HG03095 (cell line): ENCODE results near the gene PNLIPRP3.
"Not testable (repeated sequence)": the region's sequence is repeated elsewhere in the genome, so short reads cannot be mapped to it uniquely, and the experiment has no call there.

Experiments
- ATAC-seq: cut with Tn5 transposase; IDR thresholded peaks from one replicate; pipeline ENCODE4 v1.9.1; 2021; ENCODE audit warnings: moderate library complexity; ENCODE audit not compliant: unreplicated experiment

The PNLIPRP3 gene

DNA sequence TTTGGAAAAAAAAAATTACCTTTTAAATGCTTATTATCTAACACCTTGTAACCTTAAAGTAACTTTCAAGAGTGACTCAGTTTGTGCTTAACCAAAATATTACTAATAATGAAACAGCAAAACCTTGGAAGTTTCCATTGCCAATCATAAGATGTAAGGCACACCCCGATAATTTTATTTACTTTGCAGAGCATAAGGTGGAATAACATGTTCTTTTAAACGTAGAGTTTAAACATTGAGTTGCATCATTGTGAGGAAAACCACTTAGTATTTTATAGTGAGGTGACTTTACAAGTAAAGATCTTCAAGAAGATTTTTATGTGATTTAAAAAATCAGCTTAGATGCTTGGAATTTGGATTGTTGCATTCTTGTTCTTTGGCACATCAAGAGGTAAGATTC is at the start of gene PNLIPRP3:
PNLIPRP3 (plus strand) TSS at position 177 of the 400 bp plus-strand sequence; CDS start at position 343, 166 bp downstream.
- no peak for ATAC-seq

DNA sequence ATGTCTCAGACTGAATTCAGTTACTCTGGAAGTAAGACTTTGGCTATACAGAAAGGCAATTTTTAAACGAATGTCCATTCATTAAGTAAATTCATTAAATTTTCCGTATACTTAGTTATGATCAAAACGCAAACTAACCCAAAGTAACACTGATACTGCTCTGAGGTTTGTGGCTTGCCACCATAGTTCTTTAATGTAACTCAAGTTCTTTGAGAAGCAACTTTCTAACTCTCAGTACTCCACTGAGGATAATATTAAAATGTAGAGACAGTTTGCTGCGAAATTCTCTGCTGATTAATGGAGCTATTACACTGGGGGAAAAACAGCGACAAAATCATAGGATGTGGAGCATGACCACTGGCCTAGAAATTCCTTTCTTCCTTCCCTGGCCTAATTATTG is 45.4 kb upstream of the PNLIPRP3 start:
- no peak for ATAC-seq

DNA sequence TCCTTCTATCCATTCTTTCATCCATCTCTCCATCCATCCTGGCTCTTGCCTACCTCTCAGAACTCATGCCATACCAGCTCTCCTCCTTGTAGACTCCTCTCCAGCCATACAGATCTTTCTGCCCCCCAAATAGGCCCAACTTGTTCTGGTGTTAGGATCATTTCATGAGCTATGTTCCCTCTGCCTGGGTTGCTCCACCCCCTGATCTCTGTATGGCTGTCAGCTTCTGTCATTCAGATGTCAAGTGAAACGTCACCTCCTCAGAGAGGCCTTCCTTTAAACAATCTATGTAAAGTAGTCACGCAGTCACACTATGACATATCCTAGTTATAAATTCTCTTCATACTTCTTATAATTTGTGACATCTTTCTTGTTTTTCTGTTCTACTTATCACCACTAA is 42.3 kb upstream of the PNLIPRP3 start:
- no peak for ATAC-seq

DNA sequence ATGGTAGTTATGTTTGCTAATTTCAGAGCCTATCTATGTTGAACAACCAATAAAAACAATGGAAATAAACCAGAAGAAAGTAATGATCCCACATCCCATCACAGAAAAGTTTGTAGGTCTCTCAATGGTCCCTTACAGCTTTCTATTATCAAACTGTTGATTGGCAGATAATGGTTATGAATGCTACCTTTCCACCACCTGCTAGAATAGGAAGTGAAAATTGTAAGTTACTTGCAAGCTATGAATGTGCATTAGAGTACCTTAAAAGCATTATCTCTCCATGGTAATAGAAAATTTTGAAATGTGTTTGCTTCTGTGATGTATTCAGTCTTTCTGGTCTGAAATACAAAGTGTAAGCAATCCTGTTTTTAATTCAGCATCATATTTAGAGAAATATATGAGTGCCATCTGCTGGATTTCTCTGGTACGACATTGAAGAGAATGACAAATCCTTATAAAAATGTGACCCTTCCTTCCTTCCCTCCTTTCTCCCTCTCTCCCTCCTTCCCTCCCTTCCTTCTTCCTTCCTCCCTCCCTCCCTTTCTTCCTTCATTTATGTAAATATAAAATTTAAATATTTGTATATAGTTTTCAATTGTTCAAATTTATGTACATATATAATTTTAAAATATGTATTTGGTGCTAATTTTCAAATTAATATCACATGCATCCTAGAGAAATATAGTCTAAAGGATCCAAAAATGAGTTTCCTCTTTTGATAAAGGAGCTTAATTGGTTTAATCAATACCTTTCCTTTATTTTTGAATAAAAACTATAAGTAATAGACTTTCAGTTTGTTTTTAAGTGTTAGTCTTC is 41.4 kb upstream of the PNLIPRP3 start:
- no peak for ATAC-seq

DNA sequence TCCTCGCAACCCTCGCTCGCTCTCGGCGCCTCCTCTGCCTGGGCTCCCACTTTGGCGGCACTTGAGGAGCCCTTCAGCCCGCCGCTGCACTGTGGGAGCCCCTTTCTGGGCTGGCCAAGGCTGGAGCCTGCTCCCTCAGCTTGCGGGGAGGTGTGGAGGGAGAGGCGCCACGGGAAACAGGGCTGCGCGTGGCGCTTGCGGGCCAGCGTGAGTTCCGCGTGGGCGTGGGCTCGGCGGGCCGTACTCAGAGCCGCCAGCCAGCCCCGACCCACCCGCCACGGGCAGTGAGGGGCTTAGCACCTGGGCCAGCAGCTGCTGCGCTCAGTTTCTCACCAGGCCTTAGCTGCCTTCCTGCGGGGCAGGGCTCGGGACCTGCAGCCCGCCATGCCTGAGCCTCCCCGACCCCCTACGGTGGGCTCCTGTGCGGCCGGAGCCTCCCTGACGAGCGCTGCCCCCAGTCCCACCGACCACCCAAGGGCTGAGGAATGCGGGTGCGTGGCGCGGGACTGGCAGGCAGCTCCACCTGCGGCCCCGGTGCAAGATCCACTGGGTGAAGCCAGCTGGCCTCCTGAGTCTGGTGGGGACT is 34.3 kb upstream of the PNLIPRP3 start:
- ATAC-seq: not testable (repeated sequence)

DNA sequence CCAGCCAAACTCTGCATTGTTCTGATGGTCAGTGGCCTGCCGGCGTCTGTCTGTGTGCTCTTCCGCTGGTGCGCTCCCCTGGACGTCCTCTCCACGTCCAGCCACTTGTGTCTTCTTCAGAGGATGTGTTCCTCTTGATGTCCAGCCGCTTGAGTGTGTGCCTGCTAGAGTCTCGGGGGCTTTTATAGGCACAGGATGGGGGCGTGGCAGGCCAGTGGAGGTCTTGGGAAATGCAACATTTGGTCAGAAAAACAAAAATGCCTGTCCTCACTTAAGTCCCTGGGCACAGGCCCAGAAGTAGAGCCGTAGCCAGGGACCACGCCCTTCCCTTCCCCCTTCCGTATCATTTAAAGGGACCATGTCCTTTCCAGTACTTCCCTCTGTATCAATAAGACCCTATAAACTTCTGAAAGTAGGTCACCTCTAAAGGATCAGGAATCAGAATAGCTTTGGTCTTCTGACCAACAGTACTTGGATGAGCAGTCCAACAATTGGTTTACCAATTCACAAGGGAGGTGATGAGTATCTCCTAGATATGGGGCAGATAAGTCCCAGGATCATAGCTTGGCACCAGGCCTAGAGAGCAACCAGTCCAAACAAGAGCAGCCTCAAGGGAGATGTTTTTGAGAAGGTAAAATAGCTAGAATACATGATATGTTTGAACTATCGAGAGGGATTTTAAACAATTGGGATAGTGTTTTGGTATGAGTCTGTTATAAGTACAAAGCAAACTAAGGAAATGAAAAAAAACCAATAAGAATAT is 32.2 kb upstream of the PNLIPRP3 start:
- ATAC-seq: no peak

DNA sequence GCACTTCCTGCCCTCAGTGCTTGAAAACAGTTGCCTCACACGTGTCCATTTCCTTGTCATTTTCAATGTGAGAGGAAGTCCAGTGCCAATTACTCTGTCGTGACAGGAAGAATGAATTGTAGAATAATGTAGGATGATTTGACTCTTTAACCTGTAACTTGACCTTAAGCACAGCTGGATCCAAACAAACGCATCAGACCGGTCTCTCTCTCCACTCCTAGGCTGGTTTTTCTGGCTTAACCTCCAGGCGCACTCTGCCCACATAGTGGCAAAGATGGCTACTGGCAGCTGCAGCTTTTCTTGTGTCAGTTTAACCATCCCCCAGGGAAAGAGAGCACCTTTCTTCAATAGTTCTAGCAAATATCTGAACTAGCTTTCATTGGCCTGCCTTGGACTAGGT is 29.4 kb upstream of the PNLIPRP3 start:
- ATAC-seq: no peak

DNA sequence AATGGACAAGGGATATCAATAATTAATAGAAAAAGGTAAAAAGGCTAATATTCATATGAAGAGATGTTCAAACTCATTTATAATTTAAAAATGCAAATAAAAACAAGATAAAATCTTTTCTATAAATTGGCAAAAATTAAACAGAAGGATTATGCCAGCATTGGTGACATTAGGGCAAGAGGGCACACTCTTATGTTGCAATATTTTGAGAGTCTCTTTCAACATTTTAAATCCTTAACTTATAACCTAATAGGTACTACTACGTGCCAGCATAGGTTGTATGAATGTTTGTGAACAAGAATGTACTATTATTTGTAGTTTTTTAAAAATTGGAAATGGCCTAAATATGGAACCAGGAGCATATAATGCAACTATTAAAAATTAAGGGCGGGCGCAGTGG is 24.8 kb upstream of the PNLIPRP3 start:
- no peak for ATAC-seq

DNA sequence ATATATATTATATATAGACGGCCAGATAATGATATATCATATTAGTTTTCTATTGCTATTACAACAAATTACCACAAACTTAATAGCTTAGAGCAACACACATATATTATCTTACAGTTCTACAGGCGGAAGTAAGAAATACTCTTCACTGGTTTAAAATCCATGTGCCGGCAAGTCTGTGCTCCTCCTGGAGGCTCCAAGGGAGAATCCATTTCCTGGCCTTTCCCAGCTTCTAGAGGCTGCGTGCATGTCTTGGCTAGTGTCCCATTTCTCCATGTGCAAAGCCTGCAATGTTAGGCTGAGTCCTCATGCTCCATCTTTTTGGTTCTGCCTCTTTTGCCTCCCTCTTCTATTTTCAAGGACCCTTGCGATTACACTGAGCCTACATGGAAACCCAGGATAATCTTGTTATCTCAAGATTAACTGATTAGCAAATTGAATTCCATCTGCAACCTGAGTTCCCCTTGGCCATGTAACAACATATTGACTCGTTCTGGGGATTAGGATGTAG is 23.9 kb upstream of the PNLIPRP3 start:
- ATAC-seq: no peak

DNA sequence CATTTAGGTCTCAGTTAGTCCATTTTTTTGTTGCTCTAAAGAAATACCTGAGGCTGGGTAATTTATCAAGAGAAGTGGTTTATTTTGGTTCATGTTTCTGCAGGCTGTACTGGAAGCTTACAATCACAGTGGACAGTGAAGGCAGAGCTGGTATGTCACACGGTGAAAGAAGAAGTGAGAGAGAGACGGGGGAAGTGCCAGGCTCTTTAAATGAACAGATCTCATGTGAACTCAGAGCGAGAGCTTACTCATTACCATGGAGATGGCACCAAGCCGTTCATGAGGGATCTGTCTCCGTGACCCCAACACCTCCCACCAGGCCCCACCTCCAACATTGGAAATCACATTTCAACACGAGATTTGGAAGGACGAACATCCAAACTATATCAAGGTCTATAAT is 18.9 kb upstream of the PNLIPRP3 start:
- ATAC-seq: peak; percentile 76

DNA sequence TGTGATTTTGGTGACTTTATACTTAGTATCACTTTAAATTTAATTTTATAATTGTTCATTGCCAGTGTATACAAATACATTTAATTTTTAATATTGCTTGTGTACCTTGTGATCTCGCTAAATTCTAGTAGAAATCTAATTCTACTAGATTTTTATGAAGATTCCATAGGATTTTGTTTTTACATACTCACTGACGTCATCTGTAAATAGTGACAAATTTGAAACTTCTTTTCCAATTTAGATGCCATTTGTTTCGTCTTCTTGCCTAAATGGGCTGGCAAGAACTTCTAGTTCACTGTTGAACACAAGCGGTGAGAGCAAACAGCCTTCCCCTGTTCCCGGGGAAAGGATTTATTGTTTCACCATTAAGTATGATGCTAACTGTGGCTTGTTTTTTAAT is 17.3 kb upstream of the PNLIPRP3 start:
- no peak for ATAC-seq

DNA sequence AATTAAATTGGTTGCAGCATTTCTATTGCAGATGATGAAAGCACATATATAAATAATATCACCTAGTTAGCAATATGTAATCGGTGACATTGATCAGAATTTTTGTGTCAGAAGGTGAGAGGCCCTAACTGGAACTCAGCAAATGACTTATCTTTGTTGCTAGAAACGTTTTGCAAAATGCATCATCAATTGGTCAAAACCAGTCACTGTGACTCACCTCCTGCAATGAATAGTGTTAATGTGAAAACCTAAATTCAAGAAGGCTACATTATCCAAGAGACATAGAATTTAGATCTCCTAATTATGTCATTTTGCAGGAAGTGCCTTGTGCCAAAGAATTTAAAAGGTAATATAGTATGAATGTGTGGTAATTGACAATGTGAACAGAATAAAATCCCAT is 9.8 kb upstream of the PNLIPRP3 start:
- no peak for ATAC-seq

DNA sequence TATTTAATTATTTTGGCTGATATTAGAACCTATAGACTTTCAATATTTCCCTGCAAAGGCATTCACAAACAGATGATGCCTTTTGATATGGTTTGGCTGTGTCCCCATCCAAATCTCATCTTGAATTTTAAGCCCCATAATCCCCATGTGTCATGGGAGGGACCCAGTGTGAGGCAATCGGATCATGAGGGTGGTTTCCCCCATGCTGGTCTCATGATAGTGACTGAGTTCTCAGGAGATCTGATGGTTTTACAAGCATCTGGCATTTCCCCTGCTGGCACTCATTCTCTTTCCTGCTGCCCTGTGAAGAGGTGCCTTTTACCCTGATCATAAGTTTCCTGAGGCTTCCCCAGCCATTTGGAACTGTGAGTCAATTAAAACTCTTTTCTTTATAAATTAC is 9.3 kb upstream of the PNLIPRP3 start:
- ATAC-seq: no peak

DNA sequence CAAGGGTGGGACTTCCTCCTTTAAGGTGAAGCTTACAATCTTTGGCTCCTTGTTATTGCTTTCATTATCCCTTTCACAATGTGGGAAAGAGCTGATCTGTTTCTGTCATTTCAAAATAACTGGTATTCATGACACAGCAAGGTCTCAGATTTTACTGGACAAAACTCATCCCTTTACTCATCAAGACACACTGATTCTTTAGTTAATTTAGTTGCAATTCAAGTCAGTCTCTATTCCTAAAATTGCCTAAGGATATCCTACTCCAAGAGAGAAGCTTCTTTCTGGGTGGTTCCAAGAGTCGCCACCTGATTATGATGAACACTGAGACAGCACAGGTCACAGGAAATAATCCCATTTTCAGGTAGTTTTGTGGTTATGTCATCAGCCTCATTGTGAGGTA is 5.8 kb upstream of the PNLIPRP3 start:
- ATAC-seq: no peak

DNA sequence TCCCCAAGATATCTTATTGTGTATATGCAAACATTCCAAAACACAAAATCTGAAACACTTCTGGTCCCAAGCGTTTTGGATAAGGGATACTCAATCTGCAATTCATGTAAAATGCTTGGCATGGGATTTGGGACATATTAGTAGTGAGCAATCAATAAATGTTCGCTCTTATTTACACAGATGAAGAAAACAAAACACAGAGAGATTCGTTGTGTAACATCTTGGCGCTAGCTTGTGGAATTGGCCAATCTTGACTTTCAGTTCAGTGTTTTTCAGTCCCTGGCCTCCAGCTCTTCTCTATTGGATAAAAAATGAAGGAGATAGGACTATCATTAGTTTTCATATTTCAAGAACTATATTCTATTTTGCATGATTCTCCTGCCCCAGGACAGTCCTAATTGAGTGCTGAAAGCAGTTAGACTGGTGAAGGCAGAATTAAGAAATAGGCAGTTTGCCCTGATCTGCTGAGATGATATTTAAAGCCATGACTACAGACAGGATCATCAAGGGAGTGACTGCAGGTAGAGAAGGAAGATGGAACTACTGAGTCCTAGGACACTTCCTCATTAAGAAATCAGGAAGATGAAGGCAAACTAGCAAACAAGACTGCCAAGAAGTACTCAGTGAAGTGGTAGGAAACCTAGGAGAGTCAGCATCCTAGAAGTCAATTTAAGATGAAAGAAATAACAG is 1.8 kb downstream of the PNLIPRP3 start:
- no peak for ATAC-seq

DNA sequence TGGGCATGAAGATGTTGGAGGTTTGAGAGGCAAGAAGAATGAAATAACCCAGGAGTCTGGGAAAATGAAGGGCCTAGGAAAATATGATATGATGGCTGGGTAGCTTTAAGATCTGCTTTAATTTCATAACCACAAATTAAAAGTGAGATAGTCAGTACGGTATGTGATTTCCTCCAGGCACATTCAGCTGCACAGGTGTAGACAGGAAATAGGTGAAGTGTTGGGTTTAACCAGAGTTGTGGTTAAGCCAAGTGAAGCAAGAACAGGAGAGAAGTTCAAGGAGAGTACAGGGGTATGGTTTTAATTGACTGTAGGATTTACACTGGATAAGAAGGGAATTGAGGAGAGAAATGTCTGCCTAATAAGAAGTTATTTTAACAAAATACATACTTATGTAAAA is 2.6 kb downstream of the PNLIPRP3 start:
- no peak for ATAC-seq

DNA sequence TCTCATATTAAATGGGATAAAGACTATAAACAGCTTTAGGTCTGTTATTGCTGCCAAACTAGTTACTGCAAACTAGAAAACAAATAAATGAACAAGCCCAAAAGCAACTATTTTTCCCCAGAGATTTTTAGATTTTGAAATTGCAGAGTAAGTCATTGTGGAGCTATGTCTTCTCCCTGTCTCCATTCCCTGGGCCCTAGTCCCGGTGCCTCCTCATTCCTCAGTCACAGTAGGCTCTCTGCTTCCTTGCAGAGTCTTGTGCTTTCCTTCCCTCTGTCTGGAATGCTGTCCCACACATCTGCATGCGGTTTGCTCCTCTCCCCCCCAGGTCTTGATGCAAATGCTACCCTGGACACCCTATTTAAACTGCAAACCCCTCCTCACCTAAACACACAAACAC is 4.0 kb downstream of the PNLIPRP3 start:
- ATAC-seq: no peak

DNA sequence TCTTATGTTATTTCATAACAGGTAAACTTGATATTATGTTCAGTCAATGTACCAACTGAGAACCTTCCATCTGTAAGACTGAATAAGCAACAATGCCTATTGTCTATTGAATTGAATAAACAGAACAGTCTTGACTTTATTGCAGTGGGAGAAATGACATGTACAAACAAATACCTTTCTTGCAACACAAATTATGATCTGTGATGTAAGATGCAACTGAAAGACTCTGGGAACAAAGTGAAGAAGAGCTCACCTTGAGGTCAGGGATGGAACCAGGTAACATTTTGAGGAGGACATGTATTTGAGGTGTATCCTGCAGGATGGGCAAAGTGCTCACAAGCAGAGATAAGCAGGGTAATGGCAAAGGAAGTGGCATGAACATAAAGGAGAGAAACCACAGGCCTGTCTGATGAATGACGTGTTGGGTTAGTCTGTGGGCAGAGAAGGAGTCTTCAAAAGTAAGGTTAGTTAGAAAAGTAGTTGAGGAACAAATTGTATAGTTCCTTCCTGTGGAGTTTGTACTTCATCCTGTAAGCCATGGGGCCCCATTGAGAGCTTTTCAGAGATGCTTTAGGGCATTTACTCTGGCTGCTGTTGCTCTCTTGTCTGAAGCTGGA is 9.5 kb downstream of the PNLIPRP3 start:
- no peak for ATAC-seq

DNA sequence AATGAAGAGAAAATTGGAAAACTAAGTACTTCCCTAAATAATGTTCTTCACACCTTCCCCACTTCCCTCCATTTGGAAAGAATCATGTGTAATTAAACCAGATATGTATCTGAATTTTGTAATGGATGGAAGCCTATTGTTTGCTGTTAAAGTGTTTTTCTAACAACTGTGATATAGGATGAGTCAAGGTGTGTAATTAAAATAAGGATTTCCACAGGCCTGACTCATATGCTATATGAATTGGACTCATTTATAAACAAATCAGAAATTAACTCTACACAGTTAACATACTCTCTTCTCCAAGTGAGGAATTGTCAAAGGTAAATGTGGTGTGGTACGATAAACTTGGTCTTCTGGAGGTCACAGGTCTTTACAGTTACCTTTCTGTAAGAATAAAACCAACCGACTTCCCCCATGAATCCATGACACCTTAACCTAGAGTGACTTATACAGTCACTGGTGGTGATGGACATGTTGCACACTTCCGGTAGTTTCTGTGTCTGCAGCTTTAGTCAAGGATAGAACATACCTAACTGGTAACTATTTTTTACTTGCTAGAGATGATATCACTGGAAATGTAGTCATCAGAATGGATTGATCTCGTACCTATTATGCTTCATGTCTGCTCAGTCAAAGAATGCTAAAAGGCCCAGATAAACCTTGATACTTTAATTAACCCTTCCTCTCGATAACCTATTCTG is 12.8 kb downstream of the PNLIPRP3 start:
- ATAC-seq: no peak

DNA sequence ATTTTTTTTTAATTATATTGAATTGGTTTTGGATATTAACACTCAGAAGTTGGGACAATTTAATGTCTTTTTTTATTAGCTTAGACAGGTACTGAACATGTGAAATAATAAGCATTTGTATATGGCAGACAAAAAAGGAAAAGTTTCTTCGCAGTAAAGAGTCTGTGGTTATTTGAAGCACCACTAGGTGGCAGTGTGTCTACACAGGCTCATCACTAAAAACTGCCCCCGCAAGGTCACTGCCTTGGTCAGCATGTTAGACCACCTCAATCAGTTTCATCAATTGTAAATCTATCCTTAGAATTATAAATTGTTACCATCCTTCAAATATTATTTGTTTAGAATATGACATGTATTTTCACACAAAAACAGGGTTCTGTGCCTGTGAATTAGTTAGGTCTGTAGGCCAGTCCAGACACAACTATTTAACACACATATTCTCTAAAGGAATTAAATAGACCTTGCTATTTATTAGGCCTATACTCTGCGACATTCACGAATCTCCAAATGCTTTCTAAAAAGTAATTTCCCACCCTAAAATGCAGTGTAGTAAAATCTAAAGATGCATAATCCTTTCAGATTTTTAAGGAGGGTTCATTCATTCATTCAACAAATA is 17.0 kb downstream of the PNLIPRP3 start:
- ATAC-seq: no peak
